H1 (cell line): Measurements from ENCODE around the gene NR0B2. TPM values are rescaled to one million over a fixed set of nuclear protein-coding genes. Genes with fewer than 3 reads are reported as not detected.

Source experiments
- CTCF ChIA-PET: fragments of 300-600 bp; sonication (Branson Sonifier 250); formaldehyde crosslinking; loops from one replicate; lab custom pipeline; 2021; ENCODE audit not compliant: partially characterized antibody; lab: Charles Lee
- POLR2A ChIA-PET: fragments of 300-600 bp; sonication (Branson Sonifier 250); formaldehyde crosslinking; loops from one replicate; lab custom pipeline; 2021; ENCODE audit warnings: inconsistent platforms; ENCODE audit not compliant: partially characterized antibody; lab: Charles Lee
- DNase-seq, 2 experiments: peaks; one replicate each; pipeline versions ENCODE4 v3.0.0 to v3.0.0-alpha.2; 2010 to 2022; ENCODE audit warnings: low spot score in 2 of 2, low read depth in 1 of 2, mixed read lengths in 1 of 2
- FAIRE-seq: peaks from 2 replicates; lab custom pipeline; 2011; peaks lifted over from hg19 to GRCh38; lab: Jason Lieb, UNC
- H2AFZ ChIP-seq: 2 replicates; pipeline ENCODE4 v1.8.1; 2012; ENCODE audit warnings: low read length, inconsistent platforms
- H2AK5ac ChIP-seq: 2 replicates; pipeline ENCODE4 v1.6.1; 2013; ENCODE audit warnings: low read depth, low read length
- H2BK120ac ChIP-seq: replicated peaks from 2 replicates; pipeline ENCODE3; 2013; ENCODE audit warnings: low read depth, low read length, inconsistent platforms
- H2BK12ac ChIP-seq: 2 replicates; pipeline ENCODE4 v1.6.1; 2013; ENCODE audit warnings: low read depth, low read length
- H2BK15ac ChIP-seq: 2 replicates; pipeline ENCODE4 v1.6.1; 2013; ENCODE audit warnings: low read length
- H2BK20ac ChIP-seq: 2 replicates; pipeline ENCODE4 v1.6.1; 2013; ENCODE audit warnings: low read length
- H2BK5ac ChIP-seq: 2 replicates; pipeline ENCODE4 v1.6.1; 2013; ENCODE audit warnings: low read depth, low read length
- H3K14ac ChIP-seq: 2 replicates; pipeline ENCODE4 v1.6.1; 2013; ENCODE audit warnings: inconsistent platforms; ENCODE audit not compliant: insufficient read length
- H3K18ac ChIP-seq: 2 replicates; pipeline ENCODE4 v1.6.1; 2013; ENCODE audit warnings: low read length; ENCODE audit errors: extremely low read depth
- H3K23ac ChIP-seq: 2 replicates; pipeline ENCODE4 v1.6.1; 2013; ENCODE audit warnings: inconsistent platforms; ENCODE audit not compliant: insufficient read length
- H3K23me2 ChIP-seq: 2 replicates; pipeline ENCODE4 v1.6.1; 2013; ENCODE audit warnings: low read depth, low read length
- H3K27ac ChIP-seq: 2 replicates; pipeline ENCODE4 v1.6.1; 2011; ENCODE audit warnings: low read depth, low read length, inconsistent platforms
- H3K27me3 ChIP-seq, 4 experiments: replicated peaks in 1 of 4; 1 replicate in 1 of 4; 2 replicates in 3 of 4; pipeline versions ENCODE4 v1.6.1 to v1.8.1; 2011 to 2013; ENCODE audit warnings: low read length in 3 of 4, mild to moderate bottlenecking in 3 of 4, inconsistent platforms in 2 of 4, mixed read lengths in 2 of 4, moderate library complexity in 1 of 4; ENCODE audit not compliant: control insufficient read depth in 3 of 4, insufficient read depth in 3 of 4; ENCODE audit errors: extremely low read depth in 1 of 4
- H3K36me3 ChIP-seq, 4 experiments: 2 replicates each; pipeline versions ENCODE4 v1.6.1 to v1.8.1; 2011 to 2013; ENCODE audit warnings: mild to moderate bottlenecking in 4 of 4, low read length in 3 of 4, moderate library complexity in 2 of 4, control low read depth in 1 of 4, inconsistent platforms in 1 of 4; ENCODE audit not compliant: insufficient read depth in 4 of 4, control insufficient read depth in 2 of 4
- H3K4ac ChIP-seq: replicated peaks from 2 replicates; pipeline ENCODE3; 2013; ENCODE audit warnings: low read length, low read depth, mixed read lengths, inconsistent platforms; ENCODE audit not compliant: insufficient read length
- H3K4me1 ChIP-seq, 4 experiments: replicated peaks in 1 of 4; 1 replicate in 1 of 4; 2 replicates in 3 of 4; pipeline versions ENCODE4 v1.6.1 to v1.8.1; 2011 to 2013; ENCODE audit warnings: low read length in 3 of 4, inconsistent platforms in 2 of 4, mixed read lengths in 1 of 4; ENCODE audit not compliant: insufficient read depth in 4 of 4, control insufficient read depth in 3 of 4
- H3K4me2 ChIP-seq, 2 experiments: 2 replicates each; pipeline versions ENCODE4 v1.6.1 to v1.8.1; 2011 to 2013; ENCODE audit warnings: low read depth in 2 of 2, low read length in 2 of 2, control low read depth in 1 of 2, inconsistent platforms in 1 of 2, mild to moderate bottlenecking in 1 of 2; ENCODE audit not compliant: insufficient read depth in 1 of 2
- H3K4me3 ChIP-seq, 4 experiments: fragments of 200-600, 300-600 bp in 1 of 4; sonication (generic), shearing (Covaris generic), sonication (Bioruptor Twin) in 1 of 4; 2 replicates each; pipeline versions ENCODE4 v1.5.1 to v1.8.1; 2011 to 2016; ENCODE audit warnings: low read length in 4 of 4, low read depth in 3 of 4, control low read depth in 2 of 4, inconsistent platforms in 2 of 4, mild to moderate bottlenecking in 2 of 4, mixed read lengths in 1 of 4, moderate library complexity in 1 of 4; ENCODE audit not compliant: insufficient read depth in 2 of 4; ENCODE audit errors: extremely low read depth in 1 of 4
- H3K56ac ChIP-seq: replicated peaks from 2 replicates; pipeline ENCODE3; 2013; ENCODE audit warnings: low read depth, mild to moderate bottlenecking, mixed read lengths, low read length, inconsistent platforms; ENCODE audit not compliant: insufficient read length
- H3K79me1 ChIP-seq: 2 replicates; pipeline ENCODE4 v1.6.1; 2013; ENCODE audit warnings: low read depth, low read length, control low read depth
- H3K79me2 ChIP-seq, 2 experiments: 2 replicates each; pipeline versions ENCODE4 v1.6.1 to v1.8.1; 2012 to 2013; ENCODE audit warnings: low read length in 2 of 2, mild to moderate bottlenecking in 2 of 2, inconsistent platforms in 1 of 2; ENCODE audit not compliant: insufficient read depth in 2 of 2, control insufficient read depth in 1 of 2
- H3K9ac ChIP-seq, 4 experiments: replicated peaks in 1 of 4; 1 replicate in 1 of 4; 2 replicates in 3 of 4; pipeline versions ENCODE4 v1.6.1 to v1.8.1; 2011 to 2013; ENCODE audit warnings: low read depth in 3 of 4, low read length in 3 of 4, control low read depth in 2 of 4, mild to moderate bottlenecking in 2 of 4, moderate library complexity in 2 of 4, inconsistent platforms in 1 of 4; ENCODE audit errors: extremely low read depth in 1 of 4
- H3K9me3 ChIP-seq, 2 experiments: 2 replicates each; pipeline versions ENCODE4 v1.6.1 to v1.8.1; 2012 to 2013; ENCODE audit warnings: mild to moderate bottlenecking in 2 of 2, moderate library complexity in 2 of 2, control low read depth in 1 of 2, inconsistent platforms in 1 of 2, low read depth in 1 of 2, low read length in 1 of 2, mixed read lengths in 1 of 2; ENCODE audit not compliant: insufficient read depth in 2 of 2
- H4K20me1 ChIP-seq, 2 experiments: replicated peaks in 1 of 2; 2 replicates each; pipeline versions ENCODE3 to v1.8.1; 2011 to 2013; ENCODE audit warnings: inconsistent platforms in 2 of 2, low read length in 2 of 2, mild to moderate bottlenecking in 1 of 2; ENCODE audit not compliant: insufficient read depth in 2 of 2, control insufficient read depth in 1 of 2
- H4K5ac ChIP-seq: 2 replicates; pipeline ENCODE4 v1.6.1; 2013; ENCODE audit warnings: low read length, low read depth, mixed read lengths, inconsistent platforms; ENCODE audit not compliant: insufficient read length
- H4K8ac ChIP-seq: 2 replicates; pipeline ENCODE4 v1.8.0; 2013; ENCODE audit warnings: mild to moderate bottlenecking, moderate library complexity, low read length, inconsistent platforms; ENCODE audit not compliant: insufficient read depth; ENCODE audit errors: extremely low read depth
- H4K91ac ChIP-seq: replicated peaks from 2 replicates; pipeline ENCODE3; 2013; ENCODE audit warnings: low read length, mixed read lengths, inconsistent platforms; ENCODE audit not compliant: insufficient read length
- BACH1 ChIP-seq: IDR thresholded peaks from 2 replicates; pipeline ENCODE4 v1.6.1; 2012; ENCODE audit warnings: low read length, improper control_type of control experiment
- CHD1 ChIP-seq: IDR thresholded peaks from 2 replicates; pipeline ENCODE4 v1.6.1; 2012; ENCODE audit warnings: low read depth, low read length, improper control_type of control experiment
- EP300 ChIP-seq, 2 experiments: IDR thresholded peaks; 1 replicate in 1 of 2; 2 replicates in 1 of 2; pipeline ENCODE4 v1.6.1; 2011 to 2012; ENCODE audit warnings: low read depth in 2 of 2, low read length in 2 of 2, mild to moderate bottlenecking in 2 of 2, borderline replicate concordance in 1 of 2, inconsistent platforms in 1 of 2, moderate library complexity in 1 of 2
- GABPA ChIP-seq: IDR thresholded peaks from 2 replicates; pipeline ENCODE4 v1.6.1; 2011; ENCODE audit warnings: mild to moderate bottlenecking, low read length, moderate library complexity, borderline replicate concordance; ENCODE audit not compliant: insufficient read depth
- GTF2F1 ChIP-seq: IDR thresholded peaks from 2 replicates; pipeline ENCODE4 v1.6.1; 2012; ENCODE audit warnings: low read depth, low read length, improper control_type of control experiment, borderline replicate concordance
- KDM4A ChIP-seq: IDR thresholded peaks from one replicate; pipeline ENCODE4 v1.7.1; 2012; ENCODE audit warnings: low read depth, mild to moderate bottlenecking, moderate library complexity, low read length, inconsistent platforms; ENCODE audit not compliant: severe bottlenecking
- NRF1 ChIP-seq: IDR thresholded peaks from 2 replicates; pipeline ENCODE4 v1.6.1; 2011; ENCODE audit warnings: mild to moderate bottlenecking, low read depth, low read length, improper control_type of control experiment
- POLR2AphosphoS5 ChIP-seq: IDR thresholded peaks from 2 replicates; pipeline ENCODE4 v1.6.1; 2011; ENCODE audit warnings: low read depth, low read length
- RFX5 ChIP-seq: IDR thresholded peaks from 2 replicates; pipeline ENCODE4 v1.6.1; 2011; ENCODE audit warnings: low read depth, low read length, improper control_type of control experiment, borderline replicate concordance
- TCF12 ChIP-seq: IDR thresholded peaks from 2 replicates; pipeline ENCODE4 v1.6.1; 2011; ENCODE audit warnings: low read depth, mild to moderate bottlenecking, low read length
- TEAD4 ChIP-seq: IDR thresholded peaks from 2 replicates; pipeline ENCODE4 v1.6.1; 2012; ENCODE audit warnings: low read depth, low read length, inconsistent platforms, mixed read lengths
- WGBS, 2 experiments: shearing (Covaris generic) in 1 of 2; methylation state at CpG; one replicate each; pipeline versions ENCODE4 v1.1.6 to v1.1.7; 2013 to 2015; ENCODE audit warnings: low lambda C conversion rate in 2 of 2, mixed read lengths in 2 of 2, inconsistent platforms in 1 of 2, low coverage in 1 of 2, missing lambda C conversion rate in 1 of 2; ENCODE audit not compliant: insufficient replicate concordance in 2 of 2, insufficient coverage in 1 of 2, insufficient read length in 1 of 2; ENCODE audit errors: extremely low coverage in 1 of 2, missing lambda C conversion rate in 1 of 2; 5-methylcytosine and 5-hydroxymethylcytosine counted together
- polyA plus RNA-seq, 7 experiments: library from polyadenylated mRNA; depleted of rRNA in 3 of 7; stranded (reverse) in 5 of 7; unstranded in 2 of 7; fragments of >200 nt in 5 of 7; fragments of 200-250 nt in 2 of 7; gene quantifications; 1 replicate in 5 of 7; 2 replicates in 1 of 7; 4 replicates in 1 of 7; pipeline versions ENCODE4 v1.2.1 to v1.2.3, GENCODE V29; 2011 to 2013; ENCODE audit warnings: missing spikeins in 2 of 7, mixed read lengths in 2 of 7
- total RNA-seq: library from RNA; stranded (reverse); fragmentation: NEBNext Ultra II Directional; extraction: Animal tissue kit (Norgen Biotek cat#: 25700); gene quantifications from 2 replicates; pipeline ENCODE4 v1.2.1, GENCODE V29; 2021
- TF ChIP-seq, protein P1 (sequence below): IDR thresholded peaks from 2 replicates; pipeline ENCODE4 v1.6.1; 2011; ENCODE audit warnings: low read length, improper control_type of control experiment

NR0B2 gene
- total and polyA plus RNA-seq, 2 of the 8 experiments (the other 6 are each of a cell fraction or from before 2014, with no cell fraction given), result not detected

DNA sequence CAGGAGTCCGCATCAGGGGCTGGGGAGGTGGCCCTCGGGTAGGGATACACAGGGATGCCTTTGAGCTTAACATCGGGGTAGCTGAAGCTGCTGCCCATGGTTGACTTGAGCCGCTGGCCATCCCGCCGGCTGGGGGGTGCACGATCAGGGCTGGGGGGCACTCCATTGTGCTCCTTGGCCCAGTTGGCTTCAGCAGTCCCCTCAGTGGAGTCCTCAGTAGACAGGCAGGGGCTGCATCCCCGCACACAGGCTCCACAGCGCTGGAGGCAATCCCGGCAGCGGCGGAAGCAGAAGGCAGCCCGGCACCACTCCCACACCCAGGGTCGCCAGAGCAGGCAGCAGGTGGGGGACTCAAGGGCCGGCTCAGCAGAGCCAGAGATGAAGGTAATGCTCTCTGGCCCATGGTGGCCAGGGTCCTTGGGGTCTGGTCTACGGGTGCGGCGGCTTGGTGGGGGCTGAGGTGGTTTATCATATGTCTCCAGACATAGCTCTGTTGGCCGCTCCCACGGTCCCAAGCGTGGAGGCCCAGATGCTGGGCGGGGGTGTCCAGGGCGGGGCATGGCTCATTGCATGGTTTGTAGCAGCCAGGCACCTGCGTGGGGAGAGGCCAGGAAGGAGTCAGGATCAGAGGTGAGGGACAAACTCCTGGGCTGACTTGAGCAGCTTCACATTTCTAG lies 38.2 kb upstream of the NR0B2 start:
- H2BK5ac ChIP-seq, result no peak overlapping the region
- no peak overlapping the region for H4K5ac ChIP-seq
- H3K23ac ChIP-seq, result no peak overlapping the region
- DNase-seq (no peak), FAIRE-seq (no peak)
- no peak overlapping the region for H2AFZ ChIP-seq
- H3K4me1 ChIP-seq, result no peaks in the 10 kb centered on the region
- ChIA-PET POLR2A (interaction anchor here (0.6 to 5.3 kb wide), 6 partner anchors 11 to 53 kb away, joined by 3 to 26 read pairs (median 5); no protein-coding TSS in a partner anchor), CTCF (interaction anchor here (0.8 to 1.6 kb wide), 2 partner anchors 9 to 15 kb away, joined by 3 to 8 read pairs; no protein-coding TSS in a partner anchor)
- H3K23me2 ChIP-seq, result no peaks in the 10 kb centered on the region
- H2BK12ac ChIP-seq, result no peak overlapping the region
- peaks cover 0 to 14% (median 0%) of the 10 kb centered on the region in 4 experiments; a peak in 4 of 8 replicates for H3K36me3 ChIP-seq
- H3K14ac ChIP-seq, result no peak overlapping the region
- H4K20me1 ChIP-seq, result peaks cover 2 to 4% of the 10 kb centered on the region in 2 experiments
- no peak overlapping the region for H3K18ac ChIP-seq
- no peak overlapping the region for H4K91ac ChIP-seq
- no peak overlapping the region for H3K27ac ChIP-seq
- no peak overlapping the region for H3K4me2 ChIP-seq
- H3K79me1 ChIP-seq, result no peaks in the 10 kb centered on the region
- H3K4me3 ChIP-seq, result no peak overlapping the region
- no peak overlapping the region for H3K56ac ChIP-seq
- H3K79me2 ChIP-seq, result no peaks in the 10 kb centered on the region
- no peak overlapping the region for H2AK5ac ChIP-seq
- WGBS, 2 experiments, result 91% methylated on average over 22 of the region's 24 CpGs; no CpG with 5 or more reads in 1 of the 2 experiments
- no peaks in the 10 kb centered on the region for H3K27me3 ChIP-seq
- no peak overlapping the region for H2BK15ac ChIP-seq
- H2BK120ac ChIP-seq, result no peak overlapping the region
- H4K8ac ChIP-seq, result no peak overlapping the region
- no peak overlapping the region for H2BK20ac ChIP-seq
- H3K9me3 ChIP-seq, result no peaks in the 10 kb centered on the region
- no peak overlapping the region for H3K9ac ChIP-seq
- H3K4ac ChIP-seq, result no peak overlapping the region
- TF ChIP-seq, protein P1, sequence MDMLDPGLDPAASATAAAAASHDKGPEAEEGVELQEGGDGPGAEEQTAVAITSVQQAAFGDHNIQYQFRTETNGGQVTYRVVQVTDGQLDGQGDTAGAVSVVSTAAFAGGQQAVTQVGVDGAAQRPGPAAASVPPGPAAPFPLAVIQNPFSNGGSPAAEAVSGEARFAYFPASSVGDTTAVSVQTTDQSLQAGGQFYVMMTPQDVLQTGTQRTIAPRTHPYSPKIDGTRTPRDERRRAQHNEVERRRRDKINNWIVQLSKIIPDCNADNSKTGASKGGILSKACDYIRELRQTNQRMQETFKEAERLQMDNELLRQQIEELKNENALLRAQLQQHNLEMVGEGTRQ, result no peak
- no peak for TF ChIP-seq TEAD4
- no peak for TF ChIP-seq NRF1
- no peak for TF ChIP-seq GABPA
- TF ChIP-seq TCF12, result no peak
- TF ChIP-seq KDM4A, result no peak
- no peak for TF ChIP-seq POLR2AphosphoS5
- TF ChIP-seq RFX5, result no peak
- no peak for TF ChIP-seq GTF2F1
- TF ChIP-seq BACH1, result no peak
- TF ChIP-seq CHD1, result no peak
- TF ChIP-seq EP300 (IDR thresholded peaks at IDR 0.05; ENCODE audit: borderline replicate concordance in 1 of 2, low read depth in 2 of 2, low read length in 2 of 2), result no peak
